Astrocyte of the cerebellum (primary cell): ENCODE results near the gene RPL18.

Experiments used
- DNase-seq: peaks from one replicate; pipeline ENCODE4 v3.0.0-alpha.2; 2011; ENCODE audit warnings: low read depth
- H3K4me3 ChIP-seq: 2 replicates; pipeline ENCODE4 v1.5.1; 2011; ENCODE audit warnings: mild to moderate bottlenecking, low read depth, low read length, moderate library complexity
- CTCF ChIP-seq: IDR thresholded peaks from 2 replicates; pipeline ENCODE4 v1.5.1; 2012; ENCODE audit warnings: low read length, low read depth, moderate library complexity, mild to moderate bottlenecking; ENCODE audit errors: missing control alignments
- in situ Hi-C: cut with HindIII; loops from 2 replicates; pipeline ENCODE4 v1.10.0; 2017; ENCODE audit warnings: low sequenced_read_pairs

The RPL18 gene

GRCh38 chr19:48598996-48599700 is 19.8 kb downstream of the RPL18 start:
- in situ Hi-C loops, result no loop called here
- TF ChIP-seq CTCF, result no peak
- no peak for DNase-seq
- H3K4me3 ChIP-seq, result no peak overlapping the region

- no peak for TF ChIP-seq CTCF
- no peak for DNase-seq
- H3K4me3 ChIP-seq, result no peak overlapping the region
- in situ Hi-C loops, result no loop called here
Measured at GRCh38 chr19:48596679-48597465, 22.1 kb downstream of the RPL18 start.

- TF ChIP-seq CTCF, result no peak
- H3K4me3 ChIP-seq, result no peak overlapping the region
- no peak for DNase-seq
- in situ Hi-C loops, result no loop called here
Measured at GRCh38 chr19:48596237-48596636, 22.7 kb downstream of the RPL18 start.

GRCh38 chr19:48595833-48596232 is 23.1 kb downstream of the RPL18 start:
- no peak for TF ChIP-seq CTCF
- no peak for DNase-seq
- in situ Hi-C loops, result no loop called here
- no peak overlapping the region for H3K4me3 ChIP-seq

- no peak for DNase-seq
- no peak overlapping the region for H3K4me3 ChIP-seq
- in situ Hi-C loops, result no loop called here
- TF ChIP-seq CTCF, result no peak
Measured at GRCh38 chr19:48595171-48595570, 23.8 kb downstream of the RPL18 start.

GRCh38 chr19:48591021-48591420 is 28.0 kb downstream of the RPL18 start:
- H3K4me3 ChIP-seq, result no peak overlapping the region
- in situ Hi-C loops, result no loop called here
- no peak for TF ChIP-seq CTCF
- no peak for DNase-seq
